Measurements from ENCODE around the gene COLGALT1. TPM values are rescaled to one million over a fixed set of nuclear protein-coding genes. Genes with fewer than 3 reads are reported as not detected.

COLGALT1 gene
- total and polyA plus RNA-seq, 9 of the 15 experiments (the other 6 are each of a cell fraction or from before 2014, with no cell fraction given) = 4.9 to 119 (median 82.6) TPM

DNA sequence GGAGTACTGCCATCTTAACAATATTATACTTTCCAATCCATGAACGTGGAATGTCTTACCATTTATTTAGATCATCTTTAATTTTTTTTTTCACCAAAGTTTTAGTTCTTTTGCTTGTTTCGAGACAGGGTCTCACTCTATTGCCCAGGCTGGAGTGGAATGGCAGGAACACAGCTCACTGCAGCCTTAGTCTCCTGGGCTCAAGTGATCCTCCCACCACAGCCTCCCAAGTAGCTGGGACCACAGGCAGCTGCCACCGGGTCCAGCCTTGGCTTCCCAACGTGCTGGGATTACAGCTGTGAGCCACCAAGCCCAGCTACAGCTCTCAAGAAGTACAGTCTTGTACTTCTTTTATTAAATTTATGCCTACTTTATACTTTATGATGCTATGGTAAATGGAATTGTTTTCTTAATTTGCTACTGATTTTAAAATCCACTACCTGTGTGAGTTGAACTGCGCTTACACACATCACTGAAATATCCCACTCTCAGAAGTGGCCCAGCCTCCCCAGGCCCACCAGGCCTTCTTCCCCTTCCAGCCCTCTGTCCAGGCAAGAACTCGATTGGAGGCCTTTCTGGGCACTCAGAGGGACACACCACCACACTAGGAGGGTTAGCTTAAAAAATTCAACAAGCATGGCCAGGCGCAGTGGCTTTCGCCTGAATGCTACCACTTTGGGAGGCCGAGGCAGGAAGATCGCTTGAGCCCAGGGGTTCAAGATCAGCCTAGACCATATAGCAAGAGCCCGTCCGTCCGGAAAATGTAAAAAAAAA is 45.0 kb upstream of the COLGALT1 start:
- ATAC-seq = peak; percentile 13
- Histone ChIP-seq H3K4me1 (replicated peaks in 1 of 2; ENCODE audit: control insufficient read depth in 2 of 2, insufficient read depth in 2 of 2, low read length in 2 of 2) (peaks cover 22 to 44% of the 10 kb centered on the region in 2 experiments), H3K4me3 (peak overlapping the region; percentile 83), H4K20me1 (replicated peaks; ENCODE audit: control insufficient read depth, insufficient read depth, low read length) (no peaks in the 10 kb centered on the region; the same call in 1 of the 2 replicates), H3K79me2 (ENCODE audit: control insufficient read depth, insufficient read depth, low read length) (peaks cover 51% of the 10 kb centered on the region), H3K9me3 (replicated peaks; ENCODE audit: control insufficient read depth, insufficient read depth, low read depth, low read length) (no peaks in the 10 kb centered on the region), H3K9me1 (ENCODE audit: control insufficient read depth, insufficient read depth, low read length) (no peaks in the 10 kb centered on the region), H3K36me3 (ENCODE audit: control insufficient read depth, insufficient read depth, low read length) (peaks cover 7% of the 10 kb centered on the region; the same call in 2 of the 3 replicates), H3K9ac (ENCODE audit: insufficient read depth in 1 of 2, low read depth in 2 of 2, low read length in 2 of 2) (peak overlapping the region; percentile 97 to 98), H3K27ac (ENCODE audit: extremely low read depth, low read depth, low read length) (peak overlapping the region; percentile 97), H3K27me3 (ENCODE audit: control insufficient read depth in 2 of 2, insufficient read depth in 2 of 2, low read length in 2 of 2) (no peaks in the 10 kb centered on the region), H2AFZ (ENCODE audit: low read depth, low read length) (peak overlapping the region; percentile 91), H3K4me2 (ENCODE audit: insufficient read depth, low read length) (peak overlapping the region; percentile 97)
- BruUV-seq (replicated peaks) = no TSS peak
- in situ Hi-C loops (cut with MboI) = no loop called here
- intact Hi-C loops (cut with micrococcal nuclease) = no loop called here
- 9% methylated on average over 13 of the region's 13 CpGs for WGBS (ENCODE audit: insufficient coverage, low coverage, missing lambda C conversion rate)
- FAIRE-seq = no peak
- ChIA-PET CTCF (ENCODE audit: low intra/inter-chr PET ratio) (interaction anchor here (0.7 kb wide), 1 partner anchor 57 kb away, joined by 3 read pairs; no protein-coding TSS in a partner anchor), POLR2A (interaction anchor here (1.0 to 4.2 kb wide), 2 partner anchors 13 to 349 kb away, joined by 5 to 25 read pairs; partner anchors contain the start of gene RPL18A)
- DNase-seq (ENCODE audit: extremely low read depth in 1 of 4, low spot score in 3 of 4) = peak in 1 of 4 experiments; percentile 31
- TF ChIP-seq EWSR1 (IDR thresholded peaks at IDR 0.05; ENCODE audit: borderline replicate concordance, low read depth, partially characterized antibody) = no peak
- TF ChIP-seq ZNF444 (CRISPR knock-in tag; IDR thresholded peaks at IDR 0.05) = no peak
- TF ChIP-seq MTA2 (IDR thresholded peaks at IDR 0.05; ENCODE audit: low read depth) = no peak
- no peak for TF ChIP-seq POU5F1 (IDR thresholded peaks at IDR 0.05; ENCODE audit: borderline replicate concordance, low read depth, low read length, partially characterized antibody)
- no peak for TF ChIP-seq BCL6 (CRISPR knock-in tag; IDR thresholded peaks at IDR 0.05)
- no peak for TF ChIP-seq L3MBTL2 (IDR thresholded peaks at IDR 0.05)
- peak; percentile 67; the same call in 1 of the 2 replicates for TF ChIP-seq ZFX (CRISPR knock-in tag; IDR thresholded peaks at IDR 0.05)
- 0 out of 2 replicates have a peak, but pooled peaks have one; percentile 47 for TF ChIP-seq ADNP (tag; IDR thresholded peaks at IDR 0.05)
- TF ChIP-seq, protein P1, sequence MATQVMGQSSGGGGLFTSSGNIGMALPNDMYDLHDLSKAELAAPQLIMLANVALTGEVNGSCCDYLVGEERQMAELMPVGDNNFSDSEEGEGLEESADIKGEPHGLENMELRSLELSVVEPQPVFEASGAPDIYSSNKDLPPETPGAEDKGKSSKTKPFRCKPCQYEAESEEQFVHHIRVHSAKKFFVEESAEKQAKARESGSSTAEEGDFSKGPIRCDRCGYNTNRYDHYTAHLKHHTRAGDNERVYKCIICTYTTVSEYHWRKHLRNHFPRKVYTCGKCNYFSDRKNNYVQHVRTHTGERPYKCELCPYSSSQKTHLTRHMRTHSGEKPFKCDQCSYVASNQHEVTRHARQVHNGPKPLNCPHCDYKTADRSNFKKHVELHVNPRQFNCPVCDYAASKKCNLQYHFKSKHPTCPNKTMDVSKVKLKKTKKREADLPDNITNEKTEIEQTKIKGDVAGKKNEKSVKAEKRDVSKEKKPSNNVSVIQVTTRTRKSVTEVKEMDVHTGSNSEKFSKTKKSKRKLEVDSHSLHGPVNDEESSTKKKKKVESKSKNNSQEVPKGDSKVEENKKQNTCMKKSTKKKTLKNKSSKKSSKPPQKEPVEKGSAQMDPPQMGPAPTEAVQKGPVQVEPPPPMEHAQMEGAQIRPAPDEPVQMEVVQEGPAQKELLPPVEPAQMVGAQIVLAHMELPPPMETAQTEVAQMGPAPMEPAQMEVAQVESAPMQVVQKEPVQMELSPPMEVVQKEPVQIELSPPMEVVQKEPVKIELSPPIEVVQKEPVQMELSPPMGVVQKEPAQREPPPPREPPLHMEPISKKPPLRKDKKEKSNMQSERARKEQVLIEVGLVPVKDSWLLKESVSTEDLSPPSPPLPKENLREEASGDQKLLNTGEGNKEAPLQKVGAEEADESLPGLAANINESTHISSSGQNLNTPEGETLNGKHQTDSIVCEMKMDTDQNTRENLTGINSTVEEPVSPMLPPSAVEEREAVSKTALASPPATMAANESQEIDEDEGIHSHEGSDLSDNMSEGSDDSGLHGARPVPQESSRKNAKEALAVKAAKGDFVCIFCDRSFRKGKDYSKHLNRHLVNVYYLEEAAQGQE (IDR thresholded peaks at IDR 0.05; ENCODE audit: borderline replicate concordance) = no peak
- TF ChIP-seq, protein P1 (CRISPR knock-in tag; IDR thresholded peaks at IDR 0.05; ENCODE audit: low read depth) = no peak
- no peak for TF ChIP-seq CEBPB (tag; IDR thresholded peaks at IDR 0.05)
- TF ChIP-seq KLF1 (tag; IDR thresholded peaks at IDR 0.05) = no peak

All from K562 (cell line).